ENCODE data around the gene ZNF431.
"Not testable (repeated sequence)": the region's sequence is repeated elsewhere in the genome, so short reads cannot be mapped to it uniquely, and the experiment has no call there.

The ZNF431 gene

DNA sequence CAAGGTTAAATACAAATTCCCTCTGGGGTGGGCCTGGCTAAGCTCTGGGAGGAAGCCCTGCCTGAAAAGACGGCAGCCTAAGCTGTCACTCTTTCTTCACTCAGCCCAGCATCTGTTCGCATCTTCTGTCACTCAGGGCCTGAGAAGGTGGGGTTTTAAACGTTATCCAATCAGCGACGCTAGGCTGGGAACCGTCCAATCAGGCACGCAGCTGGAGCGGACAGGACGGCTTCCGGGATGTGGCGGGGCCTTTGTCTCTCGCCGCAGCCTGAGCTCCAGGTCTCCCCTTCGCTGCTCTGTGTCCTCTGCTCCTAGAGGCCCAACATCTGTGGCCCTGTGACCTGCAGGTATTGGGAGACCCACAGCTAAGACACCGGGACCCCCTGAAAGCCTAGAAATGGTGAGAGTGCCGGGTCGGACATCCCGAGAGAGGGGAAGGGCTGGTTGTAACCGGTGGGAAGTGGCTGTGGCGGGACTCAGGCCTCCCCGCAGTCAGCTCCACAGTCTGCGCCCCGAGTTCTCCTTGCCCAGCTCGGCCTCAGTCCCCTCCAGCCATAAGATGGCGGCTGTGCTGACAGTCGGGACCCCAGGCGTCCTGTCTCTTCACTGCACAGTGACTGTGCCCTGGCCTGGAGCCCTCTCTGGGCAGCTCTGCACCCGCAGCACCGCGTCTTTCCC, at the start of gene ZNF431:
TSS of gene ZNF431 (plus strand) at position 254 of the 678 bp plus-strand sequence. CDS start at position 398, 144 bp downstream.
- DNase-seq, result peak; percentile 74 to 77

DNA sequence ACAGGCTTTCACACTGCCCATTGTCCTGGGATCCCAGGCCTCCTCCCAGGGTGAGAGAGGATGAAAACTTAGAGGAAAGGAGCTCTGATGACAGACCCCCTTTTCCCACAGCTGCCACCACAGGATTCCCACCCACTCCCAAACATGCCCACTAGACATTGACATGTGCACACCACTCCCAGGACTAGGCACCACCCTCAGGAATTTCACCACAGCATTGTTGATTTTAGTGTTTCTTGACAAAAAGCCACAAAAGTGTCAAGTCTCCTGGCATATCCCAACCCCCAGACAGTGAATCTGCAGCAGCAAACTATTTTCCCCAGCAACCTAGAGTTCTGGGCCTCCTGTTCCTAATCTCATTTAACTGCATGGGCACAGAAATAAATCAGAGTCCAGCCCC, 49.7 kb upstream of the ZNF431 start:
- no peak for DNase-seq

GRCh38 chr19:21094347-21095025, 47.4 kb upstream of the ZNF431 start:
- no peak for DNase-seq

- DNase-seq, result no peak
These were observed 43.5 kb upstream of the ZNF431 start for GRCh38 chr19:21098291-21098690.

GRCh38 chr19:21101521-21102242, 40.2 kb upstream of the ZNF431 start:
- DNase-seq, result no peak

- no peak for DNase-seq
These were observed 32.7 kb upstream of the ZNF431 start for GRCh38 chr19:21109116-21109515.

- DNase-seq, result no peak
These were observed 31.7 kb upstream of the ZNF431 start for GRCh38 chr19:21110183-21110582.

GRCh38 chr19:21115430-21115829, 26.4 kb upstream of the ZNF431 start:
- no peak for DNase-seq

GRCh38 chr19:21117041-21117907, 24.6 kb upstream of the ZNF431 start:
- no peak for DNase-seq

DNA sequence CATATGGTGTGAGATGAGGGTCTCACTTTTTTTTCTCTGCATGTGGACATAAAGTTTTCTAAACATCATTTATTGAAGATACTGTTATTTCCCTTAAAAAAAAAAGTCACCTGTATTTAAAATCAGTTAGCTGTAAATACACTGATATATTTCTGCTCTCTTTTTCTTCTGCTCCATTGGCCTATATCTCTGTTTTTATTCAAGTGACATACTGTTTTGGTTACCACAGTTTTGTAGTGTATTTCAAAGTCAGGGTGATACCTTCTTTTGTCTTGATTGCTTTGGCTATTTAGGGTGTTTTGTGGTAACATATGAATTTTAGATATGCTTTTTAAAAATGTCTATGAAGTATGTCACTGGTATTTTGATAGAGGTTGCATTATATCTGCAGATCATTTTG, 15.8 kb upstream of the ZNF431 start:
- DNase-seq, result no peak

DNA sequence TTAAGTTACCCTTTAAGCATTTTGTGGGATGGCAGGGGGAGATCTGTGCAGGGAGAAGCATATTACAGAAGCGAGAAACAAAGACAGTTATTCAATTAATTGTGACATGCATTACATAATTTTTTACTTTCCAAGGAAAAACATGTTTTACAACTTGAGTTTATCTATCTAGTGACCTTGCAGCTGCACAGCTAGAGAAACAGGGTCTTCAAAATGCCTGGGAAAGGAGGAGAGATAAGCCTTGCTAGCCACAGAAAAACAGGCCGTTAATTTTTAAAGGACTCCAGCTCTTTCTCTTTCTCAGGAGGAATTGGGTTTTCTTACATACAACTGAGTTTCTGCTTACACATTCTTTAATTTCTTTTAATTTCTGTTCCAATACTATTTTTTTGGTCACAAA, 14.8 kb upstream of the ZNF431 start:
- DNase-seq, result no peak

DNA sequence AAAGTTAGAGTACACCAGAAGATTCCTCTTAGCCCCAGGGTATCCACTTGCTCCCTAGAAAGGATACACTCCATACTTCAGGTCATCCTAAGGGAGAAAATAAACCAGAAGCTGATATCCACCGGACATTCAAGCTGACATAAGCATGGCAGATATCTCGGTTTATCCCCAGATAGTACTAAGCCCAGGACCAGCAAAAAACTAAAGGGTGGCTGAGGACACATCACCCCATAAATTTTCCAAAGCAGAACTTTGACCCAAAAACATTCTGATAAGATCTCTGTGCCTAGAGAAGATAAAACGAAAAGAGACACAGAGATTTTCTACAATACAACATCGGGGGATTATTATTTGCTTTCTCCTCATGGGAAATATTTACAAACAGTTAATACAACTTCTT, 13.9 kb upstream of the ZNF431 start:
- DNase-seq, result no peak

- DNase-seq, result no peak
These were observed 12.7 kb upstream of the ZNF431 start for GRCh38 chr19:21128901-21129698.

GRCh38 chr19:21130097-21130775, 11.6 kb upstream of the ZNF431 start:
- DNase-seq, result no peak

DNA sequence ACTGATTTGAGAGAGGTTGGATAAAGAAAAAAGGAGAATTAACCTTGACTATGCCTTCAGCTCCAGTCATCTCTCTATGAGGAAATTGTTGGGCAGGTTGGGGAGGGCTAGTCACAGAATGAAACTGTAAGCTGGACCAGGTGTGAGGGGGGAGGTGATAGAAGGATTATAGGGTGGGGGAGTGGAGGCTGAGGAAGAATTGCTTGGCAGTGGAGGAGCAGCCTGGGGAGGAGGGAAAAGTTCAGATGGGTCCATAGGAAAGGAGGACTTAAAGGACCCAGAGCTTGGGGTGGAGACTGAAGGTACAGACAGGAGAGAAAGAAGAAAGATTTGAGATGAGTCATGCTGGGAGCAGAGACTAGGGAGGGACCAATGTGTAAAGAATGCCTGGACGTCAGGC, 8.2 kb upstream of the ZNF431 start:
- no peak for DNase-seq

- DNase-seq, result no peak
These were observed 6.9 kb upstream of the ZNF431 start for GRCh38 chr19:21134934-21135366.

DNA sequence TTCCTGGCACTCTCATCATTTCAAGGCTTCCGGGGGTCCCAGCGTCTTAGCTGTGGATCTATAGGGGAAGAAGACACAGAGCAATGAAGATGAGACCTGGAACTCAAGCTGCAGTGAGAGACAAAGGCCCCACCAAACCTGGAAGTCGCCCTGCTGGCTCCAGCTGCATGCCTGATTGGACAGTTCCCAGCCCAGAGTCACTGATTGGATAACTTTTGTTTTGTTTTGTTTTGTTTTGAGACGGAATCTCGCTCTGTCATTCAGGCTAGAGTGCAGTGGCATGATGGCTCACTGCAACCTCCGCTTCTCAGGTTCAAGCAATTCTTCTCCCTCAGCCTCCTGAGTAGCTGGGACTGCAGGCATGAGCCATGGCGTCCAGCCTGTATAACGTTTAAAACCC, 6.4 kb upstream of the ZNF431 start:
- no peak for DNase-seq

GRCh38 chr19:21138130-21138529, 3.7 kb upstream of the ZNF431 start:
- DNase-seq, result no peak

DNA sequence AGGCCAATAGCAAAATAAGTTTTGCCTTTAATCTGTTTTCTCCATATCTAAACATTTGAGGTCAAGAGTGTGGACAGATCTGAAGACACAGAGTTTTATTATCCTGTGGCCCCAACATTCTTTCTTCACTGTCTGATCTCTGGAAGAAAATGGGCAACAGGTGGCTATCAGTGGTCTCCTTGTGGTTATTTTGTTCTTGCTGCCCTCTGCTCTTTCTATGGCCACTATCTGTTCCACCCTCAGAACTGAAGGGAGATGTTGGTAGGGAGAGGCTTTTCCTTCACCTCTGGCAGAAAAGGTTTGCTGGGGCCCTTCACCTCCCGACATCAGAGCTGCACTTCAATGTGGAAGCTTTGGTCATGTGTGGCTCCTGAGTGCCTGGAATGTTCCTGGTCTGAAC, 834 bp upstream of the ZNF431 start:
- not testable (repeated sequence) for DNase-seq

GRCh38 chr19:21143428-21143827, 1.6 kb downstream of the ZNF431 start:
- DNase-seq, result no peak

GRCh38 chr19:21143854-21144253, 2.0 kb downstream of the ZNF431 start:
- no peak for DNase-seq

- no peak for DNase-seq
These were observed 5.7 kb downstream of the ZNF431 start for GRCh38 chr19:21147540-21147939.

Measured in stimulated activated CD4-positive, alpha-beta T cell treated with anti-CD3 and anti-CD28 coated beads, Interleukin-2, amount 100 ng/mL, for 48 hours (primary cell).